Fibroblast of lung (primary cell): ENCODE data around the gene SRRM1. TPM values are rescaled to one million over a fixed set of nuclear protein-coding genes. Genes with fewer than 3 reads are reported as not detected.
"Not testable (repeated sequence)": the region's sequence is repeated elsewhere in the genome, so short reads cannot be mapped to it uniquely, and the experiment has no call there.

ENCODE experiments used
- DNase-seq, 2 donors: peaks; one replicate each; pipeline versions ENCODE4 v3.0.0 to v3.0.0-alpha.2; 2010; ENCODE audit warnings: low read depth in 2 of 2
- H2AFZ ChIP-seq: 2 replicates; pipeline ENCODE4 v1.5.1; 2012; ENCODE audit warnings: low read length, control low read depth, inconsistent platforms
- H3K27ac ChIP-seq: 2 replicates; pipeline ENCODE4 v1.5.1; 2011; ENCODE audit warnings: low read length, control low read depth; ENCODE audit not compliant: insufficient read depth
- H3K27me3 ChIP-seq: 2 replicates; pipeline ENCODE4 v1.5.1; 2011; ENCODE audit warnings: mild to moderate bottlenecking, low read length; ENCODE audit not compliant: control insufficient read depth, insufficient read depth
- H3K36me3 ChIP-seq: 2 replicates; pipeline ENCODE4 v1.5.1; 2011; ENCODE audit warnings: low read length; ENCODE audit not compliant: control insufficient read depth, insufficient read depth
- H3K4me1 ChIP-seq: 2 replicates; pipeline ENCODE4 v1.5.1; 2011; ENCODE audit warnings: low read length; ENCODE audit not compliant: control insufficient read depth, insufficient read depth; ENCODE audit errors: extremely low read depth
- H3K4me2 ChIP-seq: 2 replicates; pipeline ENCODE4 v1.5.1; 2011; ENCODE audit warnings: low read length, control low read depth; ENCODE audit not compliant: insufficient read depth; ENCODE audit errors: extremely low read depth
- H3K4me3 ChIP-seq, 4 experiments: fragments of 200-600 bp in 1 of 4; sonication (generic) in 1 of 4; replicated peaks in 1 of 4; 2 replicates each; pipeline ENCODE4 v1.5.1; 2011 to 2016; ENCODE audit warnings: low read length in 4 of 4, low read depth in 3 of 4, mild to moderate bottlenecking in 3 of 4, control low read depth in 2 of 4, inconsistent platforms in 1 of 4, mixed read lengths in 1 of 4; ENCODE audit not compliant: insufficient read depth in 1 of 4; ENCODE audit errors: control extremely low read depth in 1 of 4
- H3K79me2 ChIP-seq: 2 replicates; pipeline ENCODE4 v1.5.1; 2012; ENCODE audit warnings: mild to moderate bottlenecking, low read length, inconsistent platforms; ENCODE audit not compliant: control insufficient read depth, insufficient read depth
- H3K9ac ChIP-seq: 2 replicates; pipeline ENCODE4 v1.5.1; 2011; ENCODE audit warnings: mild to moderate bottlenecking, low read length, control low read depth; ENCODE audit not compliant: insufficient read depth
- H3K9me3 ChIP-seq: 2 replicates; pipeline ENCODE4 v1.5.1; 2012; ENCODE audit warnings: low read depth, low read length; ENCODE audit not compliant: control insufficient read depth, insufficient read depth
- H4K20me1 ChIP-seq: 2 replicates; pipeline ENCODE4 v1.5.1; 2011; ENCODE audit warnings: low read length; ENCODE audit not compliant: control insufficient read depth, insufficient read depth; ENCODE audit errors: extremely low read depth
- CTCF ChIP-seq, 2 donors: IDR thresholded peaks in 1 of 2; conservative IDR thresholded peaks in 1 of 2; 1 replicate in 1 of 2; 2 replicates in 1 of 2; pipeline ENCODE4 v1.5.1; 2011 to 2012; ENCODE audit warnings: low read length in 2 of 2, control low read depth in 1 of 2, inconsistent platforms in 1 of 2, low read depth in 1 of 2, mild to moderate bottlenecking in 1 of 2
- EZH2 ChIP-seq: IDR thresholded peaks from 2 replicates; pipeline ENCODE4 v1.5.1; 2012; ENCODE audit warnings: low read length, control low read depth, mild to moderate bottlenecking; ENCODE audit errors: missing control alignments
- polyA plus RNA-seq, 2 donors: library from polyadenylated mRNA; depleted of rRNA in 1 of 2; stranded (reverse) in 1 of 2; unstranded in 1 of 2; fragments of >200 nt; gene quantifications; 2 replicates each; pipeline ENCODE4 v1.2.1, GENCODE V29; 2011 to 2012; ENCODE audit warnings: missing spikeins in 1 of 2
- total RNA-seq: library from RNA; depleted of rRNA; stranded (reverse); fragments of >200 nt; gene quantifications from 2 replicates; pipeline ENCODE4 v1.2.1, GENCODE V29; 2014

The SRRM1 gene
- total and polyA plus RNA-seq, 2 donors (not counting 1 experiment from before 2014, with no cell fraction given), result 30.7 to 55.8 TPM

DNA sequence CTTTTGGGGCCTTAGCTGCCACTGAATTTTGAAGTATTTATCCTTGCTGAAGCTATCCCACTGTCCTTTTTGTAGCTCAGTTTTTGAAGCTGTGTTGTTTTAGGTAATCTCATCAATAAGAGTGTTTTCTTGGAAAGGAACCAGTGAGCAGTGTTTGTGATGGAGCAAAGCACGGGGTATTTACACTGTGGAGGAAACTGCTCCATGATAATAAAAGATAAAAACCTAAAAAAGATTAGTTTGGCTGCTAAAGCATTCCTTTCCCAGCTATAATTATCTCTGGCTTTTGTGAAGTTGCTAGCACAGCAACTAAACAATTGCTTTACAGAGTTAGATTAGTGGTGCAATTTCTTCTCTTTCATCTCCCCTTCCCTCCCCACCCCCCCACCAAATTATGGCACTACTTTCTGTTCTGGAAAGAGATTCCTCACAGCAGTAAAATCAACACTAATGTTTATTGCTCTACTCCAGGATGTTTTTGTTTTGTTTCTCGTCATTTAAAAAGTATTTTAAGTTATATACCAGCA lies 21.5 kb downstream of the SRRM1 start:
- H3K4me1 ChIP-seq, result no peaks in the 10 kb centered on the region
- no peaks in the 10 kb centered on the region for H3K27me3 ChIP-seq
- H2AFZ ChIP-seq, result no peak overlapping the region
- no peaks in the 10 kb centered on the region for H3K9me3 ChIP-seq
- H3K9ac ChIP-seq, result no peak overlapping the region
- H3K79me2 ChIP-seq, result peaks cover 4% of the 10 kb centered on the region
- H4K20me1 ChIP-seq, result no peaks in the 10 kb centered on the region
- TF ChIP-seq EZH2, result no peak
- TF ChIP-seq CTCF (conservative IDR thresholded peaks at IDR 0.05 in 1 of 2, IDR thresholded peaks at IDR 0.05 in 1 of 2; ENCODE audit: low read depth in 1 of 2, low read length in 2 of 2), result no peak
- H3K4me3 ChIP-seq, result no peak overlapping the region
- H3K4me2 ChIP-seq, result no peak overlapping the region
- H3K27ac ChIP-seq, result no peak overlapping the region
- DNase-seq, result no peak
- peaks cover 18% of the 10 kb centered on the region for H3K36me3 ChIP-seq

DNA sequence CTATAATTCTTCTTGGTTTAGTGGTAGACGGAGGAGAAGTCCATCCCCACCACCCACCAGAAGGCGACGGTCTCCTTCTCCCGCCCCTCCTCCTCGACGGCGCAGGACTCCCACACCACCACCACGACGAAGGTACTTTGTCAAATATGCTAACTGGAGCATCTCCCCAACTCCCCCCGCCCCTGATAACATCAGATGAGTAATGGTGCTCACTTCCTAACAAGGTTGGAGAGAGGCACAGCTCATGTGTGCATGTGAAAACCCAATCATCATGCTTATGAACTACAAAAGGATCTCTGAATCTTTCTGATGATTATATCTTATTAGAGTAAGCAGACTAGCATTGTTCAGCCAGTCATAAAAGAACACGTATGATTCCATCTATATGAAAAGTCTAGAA lies 23.7 kb downstream of the SRRM1 start:
- no peak for TF ChIP-seq CTCF (conservative IDR thresholded peaks at IDR 0.05 in 1 of 2, IDR thresholded peaks at IDR 0.05 in 1 of 2; ENCODE audit: low read depth in 1 of 2, low read length in 2 of 2)
- TF ChIP-seq EZH2, result no peak
- Histone ChIP-seq H2AFZ (no peak overlapping the region), H3K9ac (no peak overlapping the region), H3K4me1 (no peaks in the 10 kb centered on the region), H3K4me2 (no peak overlapping the region), H3K27ac (no peak overlapping the region), H3K9me3 (no peaks in the 10 kb centered on the region), H4K20me1 (no peaks in the 10 kb centered on the region), H3K79me2 (no peaks in the 10 kb centered on the region), H3K36me3 (peaks cover 15% of the 10 kb centered on the region), H3K4me3 (no peak overlapping the region), H3K27me3 (no peaks in the 10 kb centered on the region)
- no peak for DNase-seq

DNA sequence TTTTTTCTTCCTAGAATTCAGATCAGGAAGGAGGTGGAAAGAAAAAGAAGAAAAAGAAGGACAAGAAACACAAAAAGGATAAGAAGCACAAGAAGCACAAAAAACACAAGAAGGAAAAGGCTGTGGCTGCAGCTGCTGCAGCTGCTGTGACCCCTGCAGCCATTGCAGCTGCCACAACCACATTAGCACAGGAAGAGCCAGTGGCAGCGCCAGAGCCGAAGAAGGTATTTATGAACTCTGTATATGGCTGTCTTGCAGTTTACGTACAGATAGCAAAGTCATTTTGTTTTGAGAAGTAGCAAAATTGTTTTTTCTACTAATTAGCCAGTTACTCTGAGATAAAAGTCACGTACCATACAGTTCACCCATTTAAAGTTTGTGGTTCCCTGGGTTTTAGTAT lies 28.3 kb downstream of the SRRM1 start:
- DNase-seq, H3K9me3 ChIP-seq, H3K9ac ChIP-seq, H3K79me2 ChIP-seq, H3K4me2 ChIP-seq, H3K4me3 ChIP-seq, H2AFZ ChIP-seq, H3K27me3 ChIP-seq, H3K4me1 ChIP-seq, H4K20me1 ChIP-seq, H3K27ac ChIP-seq: not testable (repeated sequence)
- peaks cover 10% of the 10 kb centered on the region for H3K36me3 ChIP-seq

DNA sequence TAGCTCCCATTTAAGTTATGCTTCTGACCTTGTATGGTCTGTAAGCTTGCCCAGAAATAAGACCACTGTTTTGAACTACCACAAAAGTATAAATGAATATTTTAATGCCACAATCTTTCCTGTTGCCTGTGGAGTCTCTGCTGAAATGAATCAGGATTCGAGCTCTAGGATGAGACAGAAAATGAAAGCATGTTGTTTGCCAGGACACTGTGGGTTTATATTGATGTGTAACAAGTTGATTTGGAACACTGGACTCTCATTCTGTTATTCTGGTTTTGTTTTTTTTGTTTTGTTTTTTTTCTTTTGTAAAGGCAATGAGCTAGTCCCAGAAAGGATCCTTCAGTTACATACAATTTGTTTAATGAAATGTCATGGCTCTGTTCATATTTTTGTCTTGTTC lies 29.6 kb downstream of the SRRM1 start:
- H3K4me2 ChIP-seq, H3K4me1 ChIP-seq, H3K27ac ChIP-seq, H3K27me3 ChIP-seq, H3K36me3 ChIP-seq, H3K4me3 ChIP-seq, H3K9me3 ChIP-seq, H3K79me2 ChIP-seq, H3K9ac ChIP-seq, H4K20me1 ChIP-seq, H2AFZ ChIP-seq: not testable (repeated sequence)
- DNase-seq, result peak in 1 of 2 donors; percentile 43
